GM21526 (cell line): ENCODE results near the gene NQO1.
"Not testable (repeated sequence)": the region's sequence is repeated elsewhere in the genome, so short reads cannot be mapped to it uniquely, and the experiment has no call there.

Experiments
- ATAC-seq: cut with Tn5 transposase; IDR thresholded peaks from one replicate; pipeline ENCODE4 v1.9.1; 2021; ENCODE audit warnings: moderate library complexity; ENCODE audit not compliant: unreplicated experiment, low FRiP score

The NQO1 gene

DNA sequence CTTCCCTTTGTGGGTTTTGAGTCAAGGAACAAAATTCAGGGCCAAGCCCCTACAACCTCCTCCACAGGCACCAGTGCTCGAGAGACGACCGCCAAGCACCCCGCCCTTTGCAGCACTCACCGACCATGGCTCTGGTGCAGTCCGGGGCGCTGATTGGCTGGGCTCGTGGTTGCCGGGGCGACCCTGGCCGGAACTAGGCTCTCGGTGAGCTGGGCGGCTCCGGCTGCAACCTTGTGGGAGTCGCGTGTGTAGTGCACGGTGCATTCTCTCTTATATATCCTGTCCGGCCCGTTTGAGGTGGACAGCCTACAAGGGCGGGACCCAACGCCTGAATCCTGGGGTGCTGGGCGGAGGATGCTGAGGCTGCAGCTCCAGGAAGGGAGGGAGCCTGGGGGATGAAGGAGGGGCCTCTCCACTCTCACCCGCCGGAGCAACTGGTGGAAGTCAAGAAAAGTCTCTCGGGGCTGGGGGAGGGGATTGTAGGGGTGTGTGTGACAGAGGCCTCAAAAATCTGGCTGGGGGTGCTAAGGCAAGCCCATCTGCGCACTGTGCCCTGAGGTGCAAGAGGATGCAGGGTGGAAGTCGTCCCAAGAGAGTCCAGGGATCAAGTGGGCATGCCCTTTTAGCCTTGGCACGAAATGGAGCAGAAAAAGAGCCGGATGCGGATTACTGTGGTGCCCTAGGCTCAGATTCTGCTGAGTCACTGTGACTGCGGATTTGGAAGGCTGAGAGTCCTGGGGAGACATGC lies at the start of gene NQO1:
TSS of gene NQO1 (minus strand) at position 248 of the 748 bp plus-strand sequence. CDS start at position 127, 121 bp downstream.
- peak; percentile 97 for ATAC-seq

DNA sequence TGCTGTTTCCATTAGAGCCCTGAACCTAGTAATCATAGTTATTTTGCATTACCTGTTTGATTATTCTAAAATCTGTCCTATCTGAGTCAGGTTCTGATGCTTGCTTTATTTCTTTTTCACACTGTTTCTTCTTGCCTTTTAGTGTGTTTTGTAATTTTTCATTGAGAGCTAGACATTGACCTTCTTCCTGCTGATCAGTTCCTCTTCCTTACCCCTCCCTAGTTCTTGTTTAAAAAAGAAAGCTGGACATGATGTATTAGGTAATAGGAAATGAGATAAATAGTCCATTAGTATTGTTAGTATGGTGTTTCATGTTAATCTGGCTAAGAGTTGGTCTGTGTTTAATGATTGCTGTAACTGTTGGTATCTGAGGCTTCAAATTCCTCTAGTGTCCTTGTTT lies 49.2 kb upstream of the NQO1 start:
- ATAC-seq, result no peak

DNA sequence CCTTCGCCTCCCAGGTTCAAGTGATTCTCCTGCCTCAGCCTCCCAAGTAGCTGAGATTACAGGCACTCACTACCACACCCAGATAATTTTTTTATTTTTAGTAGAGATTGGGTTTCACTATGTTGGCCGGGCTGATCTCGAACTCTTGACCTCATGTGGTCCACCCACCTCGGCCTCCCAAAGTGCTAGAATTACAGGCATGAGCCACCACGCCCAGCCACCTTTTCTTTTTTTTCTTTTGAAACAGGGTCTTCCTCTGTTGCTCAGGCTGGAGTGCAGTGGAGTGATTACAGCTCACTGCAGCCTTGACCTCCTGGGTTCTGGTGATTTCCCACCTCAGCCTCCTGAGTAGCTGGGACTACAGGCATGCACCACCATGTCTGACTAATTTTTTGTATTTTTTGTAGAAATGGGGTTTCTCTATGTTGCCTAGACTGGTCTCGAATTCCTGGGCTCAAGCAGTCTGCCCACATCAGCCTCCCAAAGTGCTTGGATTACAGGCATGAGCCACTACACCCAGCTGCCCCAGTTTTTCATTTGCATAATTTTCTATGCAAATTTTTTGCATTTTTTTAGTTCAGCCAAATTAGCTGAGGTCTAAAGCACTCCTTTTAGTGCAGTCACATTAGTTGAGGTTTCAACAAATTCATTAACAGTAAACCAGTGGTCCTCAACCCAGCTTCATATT lies 47.0 kb upstream of the NQO1 start:
- ATAC-seq, result no peak

DNA sequence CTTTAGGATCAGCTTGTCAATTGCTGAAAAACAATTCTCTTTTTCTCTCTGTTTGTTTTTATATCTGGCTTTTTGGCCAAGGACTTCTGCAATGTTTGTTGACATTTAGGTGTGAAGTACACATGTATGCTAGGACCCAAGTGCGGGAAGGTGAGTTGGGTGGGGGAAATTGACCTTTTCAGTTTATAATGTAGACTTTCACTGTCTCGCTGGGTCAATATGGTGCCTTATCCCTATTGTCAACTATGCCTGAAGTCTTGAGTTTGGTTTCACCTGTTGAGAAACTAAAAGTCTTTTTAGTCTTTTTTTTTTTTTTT lies 45.2 kb upstream of the NQO1 start:
- no peak for ATAC-seq

DNA sequence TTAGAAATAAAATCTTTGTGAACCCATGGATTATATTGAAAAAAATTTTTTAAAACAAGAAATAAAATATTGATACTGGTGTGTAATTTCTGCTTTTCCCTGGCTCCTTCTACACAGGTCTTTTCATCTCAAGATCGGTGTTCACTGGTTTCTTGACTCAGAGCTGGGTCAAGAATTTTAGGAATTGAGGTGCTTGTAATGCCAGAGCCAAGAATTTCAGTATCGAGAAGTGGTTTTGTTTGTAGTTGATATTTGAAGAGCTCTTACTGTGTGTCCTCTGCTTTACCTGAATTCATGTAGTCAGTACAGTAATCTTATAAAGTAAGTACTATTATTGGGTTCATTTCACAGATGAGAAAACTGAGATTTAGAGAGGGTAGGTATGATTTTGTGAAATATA lies 43.0 kb upstream of the NQO1 start:
- no peak for ATAC-seq

DNA sequence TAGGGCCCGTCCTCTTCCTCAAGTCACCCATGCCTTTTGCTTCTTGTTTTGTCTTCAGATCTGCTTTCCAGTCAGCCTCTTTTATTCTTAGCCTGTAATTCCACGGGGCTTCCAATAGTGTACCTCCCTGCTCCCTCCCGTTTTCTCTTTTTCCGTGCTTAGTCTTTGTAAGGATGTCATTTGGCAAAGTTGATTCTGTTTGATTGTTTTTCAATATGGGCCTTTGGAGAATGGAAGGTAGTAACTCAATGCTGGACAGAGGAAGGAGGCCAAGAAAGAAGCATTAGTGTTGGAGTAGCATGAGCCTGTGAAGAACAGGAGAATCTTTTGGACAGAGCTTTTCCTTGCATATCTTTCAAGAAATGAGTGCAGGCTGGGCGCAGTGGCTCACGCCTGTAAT lies 42.3 kb upstream of the NQO1 start:
- no peak for ATAC-seq

DNA sequence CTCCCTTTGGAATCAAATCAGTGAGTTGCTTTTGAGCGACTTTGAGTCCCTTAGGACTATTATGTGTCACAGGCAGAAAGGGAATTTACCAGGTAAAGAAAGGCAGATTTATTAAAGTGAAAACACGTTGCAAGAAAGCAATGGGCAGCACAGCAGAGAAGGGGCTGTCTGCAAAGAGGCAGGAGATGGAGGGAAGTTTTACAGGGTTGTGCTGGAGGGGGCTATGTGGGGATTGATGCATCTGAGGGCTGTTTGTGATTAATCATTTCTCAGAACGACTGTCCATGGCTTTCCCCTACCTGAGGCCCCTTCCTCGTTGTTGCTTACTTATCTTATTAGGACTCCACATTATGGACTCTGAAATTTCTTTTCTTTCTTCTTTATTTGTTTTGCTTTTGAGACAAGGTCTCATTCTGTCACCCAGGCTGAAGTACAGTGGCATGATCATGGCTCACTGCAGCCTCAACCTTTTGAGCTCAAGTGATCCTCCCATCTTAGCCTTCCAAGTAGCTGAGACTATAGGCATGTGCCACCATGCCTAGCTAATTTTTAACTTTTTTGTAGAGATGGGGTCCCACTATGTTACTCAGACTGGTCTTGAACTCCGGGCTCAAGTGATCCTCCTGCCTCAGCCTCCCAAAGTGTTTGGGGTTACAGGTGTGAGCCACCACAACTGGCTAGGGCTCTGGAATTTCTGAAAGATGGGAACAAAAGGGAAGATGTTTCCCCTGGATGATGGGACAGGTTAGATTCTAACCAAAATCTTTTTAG lies 41.3 kb upstream of the NQO1 start:
- no peak for ATAC-seq

DNA sequence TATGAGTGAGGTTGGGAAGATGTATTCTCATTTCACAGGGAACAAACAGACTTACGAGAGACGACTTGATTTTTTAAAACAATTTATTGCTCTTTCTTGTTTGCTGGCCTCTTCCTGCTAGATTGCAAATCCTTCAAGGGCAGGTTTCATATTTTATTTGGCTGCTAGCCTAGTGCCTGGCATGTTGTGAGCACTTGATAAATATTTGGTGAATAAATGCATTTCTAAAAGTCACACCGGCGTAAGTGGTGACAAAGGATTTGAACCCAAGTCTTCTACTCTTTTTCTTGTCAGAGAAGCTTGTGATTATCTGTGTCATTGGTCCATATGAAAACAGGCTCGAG lies 37.2 kb upstream of the NQO1 start:
- ATAC-seq, result no peak

DNA sequence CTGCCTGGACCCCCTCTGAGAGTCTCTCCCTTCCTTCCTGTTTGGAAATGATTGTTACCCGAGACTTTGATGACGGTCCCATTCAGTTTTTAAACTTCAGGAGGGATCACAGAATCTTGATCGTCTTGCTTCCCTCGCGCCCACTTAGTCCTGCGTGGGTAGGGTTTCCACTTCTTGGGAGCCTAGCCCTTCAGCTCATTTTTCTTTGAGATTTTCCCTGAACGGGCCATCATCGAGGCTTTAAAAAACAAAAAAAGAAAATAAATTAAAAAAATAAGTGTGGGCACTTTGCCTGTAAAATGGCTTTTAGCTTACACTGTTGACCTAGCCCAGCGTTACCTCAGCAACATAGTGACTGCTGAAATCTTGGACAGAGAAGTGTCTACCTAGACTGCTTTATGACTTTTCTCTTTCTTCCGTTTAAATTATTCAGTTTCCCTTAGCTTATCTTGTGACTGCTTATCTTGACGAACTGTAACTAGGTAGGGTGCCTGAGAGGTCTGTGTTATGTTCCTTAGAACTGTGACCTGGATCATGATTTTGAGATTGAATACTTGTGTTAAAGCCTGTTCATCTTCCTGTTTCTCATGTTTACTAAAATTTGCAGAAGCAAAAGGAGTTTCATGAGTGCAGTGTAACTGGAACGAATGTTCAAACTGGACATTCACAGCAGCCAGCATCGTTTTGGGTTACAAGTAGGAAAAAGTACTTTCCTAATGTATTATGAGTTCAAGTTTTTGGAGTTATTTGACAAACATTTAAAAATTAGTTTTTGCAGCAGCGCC lies 36.6 kb upstream of the NQO1 start:
- ATAC-seq, result no peak

DNA sequence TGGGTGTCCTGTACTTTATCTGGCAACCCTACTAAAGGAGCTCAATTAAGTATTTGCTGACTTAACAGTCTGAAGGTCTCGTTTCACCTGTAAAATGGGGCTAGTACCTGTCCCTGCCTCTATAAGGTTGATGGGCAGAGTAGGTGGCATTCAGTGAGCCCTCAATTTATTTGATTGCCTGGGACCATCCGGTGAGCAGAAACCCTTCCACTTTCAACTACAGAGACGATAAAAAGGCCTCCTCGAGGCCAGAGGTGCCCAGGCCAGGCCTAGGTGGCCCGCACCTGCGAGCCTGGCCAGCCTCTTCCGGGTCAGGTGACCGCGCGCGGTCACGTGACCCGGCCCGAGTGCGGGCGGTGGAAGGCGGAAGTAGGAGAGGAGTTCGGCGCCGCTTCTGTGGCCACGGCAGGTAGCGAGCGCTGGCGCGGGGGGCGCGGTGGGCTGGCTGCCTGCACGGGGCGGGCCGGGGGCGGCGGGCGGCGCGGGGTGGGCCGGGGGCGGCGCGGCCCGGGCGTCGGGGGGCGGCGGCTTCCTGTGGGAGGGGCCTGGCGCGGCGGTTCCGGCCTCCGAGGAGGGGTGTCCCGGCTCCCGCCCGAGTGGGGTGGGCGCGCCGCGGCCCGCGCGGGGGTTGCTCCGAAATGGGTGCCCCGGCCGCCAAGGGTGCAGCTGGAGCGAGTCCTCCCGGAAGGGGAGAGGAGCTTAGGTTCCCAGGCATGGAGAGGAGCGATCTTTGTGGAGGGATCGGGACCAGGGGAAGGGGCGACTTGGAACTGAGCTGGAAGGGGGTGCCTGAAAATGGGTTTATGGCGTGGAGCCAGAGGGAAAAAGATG lies 35.8 kb upstream of the NQO1 start, which contains the start of gene WWP2:
TSS of gene WWP2 (plus strand) at position 350 of the 831 bp plus-strand sequence. CDS start 24,679 bp downstream, outside the sequence.
- peak; percentile 68 for ATAC-seq

DNA sequence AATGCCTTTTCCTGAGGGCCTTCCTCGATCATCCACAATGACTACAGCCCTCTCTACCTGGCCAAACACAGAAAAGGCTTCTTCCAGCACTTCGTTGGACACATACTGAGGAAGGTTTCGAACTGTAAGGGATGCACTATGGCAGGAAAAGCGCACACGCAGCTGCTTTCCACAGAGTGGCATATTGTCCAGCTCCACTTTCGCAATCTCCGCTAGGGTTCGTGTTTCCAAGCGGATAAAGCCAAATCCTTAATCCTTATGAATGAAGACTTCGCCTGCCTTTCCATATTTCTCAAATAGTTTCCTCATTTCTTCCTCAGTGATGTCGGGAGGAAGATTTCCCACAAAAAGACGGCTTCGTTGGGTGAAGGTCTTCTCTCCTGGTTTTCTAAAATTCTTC lies 31.0 kb upstream of the NQO1 start:
- not testable (repeated sequence) for ATAC-seq

DNA sequence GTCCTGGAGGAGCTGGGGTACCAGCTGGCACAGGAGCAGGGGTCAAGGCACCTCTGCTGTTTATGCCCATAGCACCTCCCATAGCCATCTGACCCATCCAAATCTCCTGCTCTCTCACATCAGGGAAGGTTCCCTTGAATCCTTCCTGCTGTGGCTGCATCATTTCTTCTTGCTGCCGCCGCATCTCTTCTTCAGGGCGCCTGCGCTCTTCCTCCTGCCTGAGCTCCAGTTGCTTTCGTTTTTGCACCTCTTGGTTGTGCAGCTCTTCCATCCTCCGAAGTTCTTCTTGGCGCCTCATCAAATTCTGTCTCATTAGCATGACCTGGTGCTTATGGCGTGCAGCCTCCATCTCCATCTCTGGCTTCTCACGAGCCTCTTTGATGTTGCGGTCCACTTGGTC lies 30.3 kb upstream of the NQO1 start:
- ATAC-seq, result no peak

DNA sequence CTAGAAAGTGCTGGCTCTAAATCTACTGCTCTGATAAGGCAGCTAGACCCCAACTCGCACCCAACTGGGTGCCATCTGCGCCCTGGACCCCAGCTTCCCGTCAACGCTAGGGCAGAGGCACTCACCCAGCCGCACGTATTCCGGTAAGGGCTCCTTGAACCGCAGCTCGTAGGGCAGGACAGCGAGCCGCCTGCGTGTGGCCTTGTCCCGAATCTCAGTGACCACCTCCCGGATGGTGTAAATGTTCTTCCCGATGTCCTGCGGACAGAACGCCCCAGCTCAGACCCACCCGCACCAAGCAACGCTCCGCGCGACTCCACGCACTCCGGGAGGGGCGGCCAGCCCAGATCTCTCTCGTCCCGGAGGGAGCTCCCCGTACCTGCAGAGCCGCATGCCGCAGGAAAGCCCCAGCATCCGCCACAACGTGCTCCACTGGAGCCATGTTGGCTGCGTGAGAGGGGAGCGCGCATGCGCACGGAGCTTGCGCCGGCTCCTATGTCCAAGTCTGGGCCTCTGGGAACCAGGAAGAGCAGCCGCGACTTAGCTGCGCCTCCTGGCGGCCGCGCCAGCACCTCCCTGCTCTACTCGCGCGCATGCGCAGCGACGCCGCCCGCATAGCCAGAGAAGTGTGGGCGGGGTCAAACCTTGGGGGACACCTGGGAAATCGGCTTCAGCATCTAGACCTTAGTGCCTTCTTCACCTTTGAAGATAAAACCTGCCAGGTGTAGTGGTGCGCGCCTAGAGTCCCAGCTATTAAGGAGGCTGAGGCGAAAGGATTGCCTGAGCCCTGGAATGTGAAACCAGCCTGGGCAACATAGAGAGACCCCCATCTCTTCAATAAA lies 28.3 kb upstream of the NQO1 start, which contains the start of gene NOB1:
TSS of gene NOB1 (minus strand) at position 458 of the 842 bp plus-strand sequence. CDS start at position 442, 16 bp downstream.
- peak; percentile 92 for ATAC-seq

DNA sequence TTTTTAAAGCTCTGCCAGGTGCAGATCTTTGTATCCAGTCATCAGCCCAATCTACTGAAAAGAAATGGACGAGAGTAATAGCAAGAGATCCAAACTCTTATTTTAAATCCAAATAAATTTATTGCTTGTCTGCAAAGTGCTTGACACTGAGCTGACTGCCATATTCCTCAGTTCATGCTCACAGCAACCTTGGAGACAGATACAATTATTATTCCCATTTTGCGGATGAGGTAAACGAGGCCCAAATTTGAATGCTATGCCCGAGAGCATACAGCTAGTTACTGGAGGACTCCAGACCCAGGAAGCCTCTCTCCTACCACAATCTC lies 27.7 kb upstream of the NQO1 start:
- ATAC-seq, result no peak

DNA sequence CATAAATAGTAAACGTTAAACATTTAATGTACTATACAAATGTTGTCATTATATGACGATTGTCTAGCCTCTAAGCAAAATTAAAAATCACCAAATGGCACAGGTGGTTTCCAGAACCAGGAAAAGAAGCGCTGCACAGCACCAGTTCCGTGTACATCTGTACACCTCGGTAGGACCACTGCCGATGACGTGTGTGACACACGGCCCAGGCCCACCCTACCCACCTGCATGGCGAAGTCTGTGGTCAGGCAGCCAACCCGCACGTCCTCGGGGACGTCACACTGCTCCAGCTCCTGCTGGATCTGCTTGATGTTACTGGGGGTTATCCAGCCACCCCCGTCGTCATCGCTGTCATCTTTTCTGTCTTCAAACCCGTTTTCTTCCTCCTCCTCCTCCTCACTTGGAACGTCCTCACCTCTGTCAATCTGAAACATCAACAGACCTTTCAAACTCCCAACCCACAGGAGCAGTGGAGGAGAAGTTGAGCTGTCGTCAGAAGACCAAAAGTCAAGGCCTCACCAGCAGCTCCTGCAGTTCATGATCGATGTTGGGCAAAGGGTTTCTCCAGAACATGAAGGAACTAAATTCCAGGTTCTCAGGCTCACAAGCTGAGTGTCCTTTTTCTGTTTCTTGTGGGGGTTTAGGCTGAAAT lies 22.5 kb upstream of the NQO1 start:
- ATAC-seq, result no peak

DNA sequence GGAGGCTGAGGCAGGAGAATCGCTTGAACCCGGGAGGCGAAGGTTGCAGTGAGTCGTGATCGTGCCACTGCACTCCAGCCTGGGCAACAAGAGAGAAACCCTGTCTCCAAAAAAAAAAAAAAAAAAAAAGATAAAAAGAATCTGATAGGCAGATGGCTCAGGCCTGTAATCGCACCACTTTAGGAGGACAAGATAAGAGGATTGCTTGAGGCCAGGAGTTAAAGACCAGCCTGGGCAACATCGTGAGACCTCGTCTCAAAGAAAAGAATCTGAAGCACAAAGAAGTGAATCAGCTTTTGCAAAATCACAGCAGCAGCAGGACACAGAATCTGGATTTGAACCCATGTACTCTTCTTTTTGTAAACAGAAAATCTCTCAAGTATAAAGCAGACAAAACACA lies 20.8 kb upstream of the NQO1 start:
- no peak for ATAC-seq

DNA sequence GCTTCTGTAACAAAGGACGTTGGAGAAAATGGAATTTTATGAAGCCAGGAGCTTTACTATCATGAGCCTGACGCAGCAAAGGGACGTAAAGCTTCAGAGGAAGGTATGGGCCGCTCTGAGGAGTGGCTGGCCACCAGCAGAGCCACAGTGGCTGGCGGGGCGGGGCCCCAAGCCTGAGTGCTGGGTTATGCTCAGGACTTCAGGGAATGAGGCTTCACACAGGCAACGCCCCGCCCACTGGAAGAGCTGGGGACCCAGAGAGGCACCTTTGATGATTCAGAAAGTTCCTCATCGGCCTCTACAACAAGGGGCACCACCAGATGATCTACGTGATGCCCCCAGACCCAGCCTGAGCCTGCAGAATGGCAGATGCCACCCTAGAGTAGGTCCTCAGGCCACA lies 19.6 kb upstream of the NQO1 start:
- ATAC-seq, result no peak

DNA sequence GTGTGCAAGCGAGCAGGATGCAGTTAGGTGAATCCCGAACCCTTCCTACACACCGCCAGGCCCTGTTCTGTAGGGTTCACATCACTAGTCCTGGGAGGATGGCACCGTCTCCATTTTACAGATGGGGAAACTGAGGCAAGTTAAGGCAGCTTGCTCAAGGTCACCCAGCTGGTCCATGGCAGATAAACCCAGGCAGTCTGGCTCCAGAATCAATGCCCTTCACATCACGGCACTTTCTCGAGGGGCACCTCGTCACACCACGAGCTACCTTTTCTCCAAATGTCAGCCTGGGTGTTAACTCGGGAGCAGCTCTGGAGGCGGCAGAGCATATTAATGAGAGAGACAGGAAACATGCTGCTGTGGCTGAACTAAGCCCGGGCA lies 18.9 kb upstream of the NQO1 start:
- no peak for ATAC-seq
